Tibial nerve (tissue), 4 donors: ENCODE data around the gene LRRC19.

ENCODE experiments used
- EP300 ChIP-seq, 2 donors: sonication (generic); formaldehyde crosslinking; IDR thresholded peaks; one replicate each; pipeline ENCODE4 v1.6.1; 2017; ENCODE audit warnings: antibody characterized with exemption in 2 of 2, mild to moderate bottlenecking in 1 of 2
- POLR2A ChIP-seq, 2 donors: fragments of 450-650 bp; IDR thresholded peaks; one replicate each; pipeline ENCODE4 v1.6.1; 2017; ENCODE audit warnings: antibody characterized with exemption in 2 of 2, mild to moderate bottlenecking in 2 of 2, moderate library complexity in 2 of 2
- TF ChIP-seq, protein P1 (sequence below), 5 experiments: fragments of 200-600 bp in 3 of 5; fragments of 450-650 bp in 2 of 5; sonication (generic) in 3 of 5; IDR thresholded peaks; one replicate each; pipeline ENCODE4 v1.5.1; 2016 to 2019; ENCODE audit warnings: antibody characterized with exemption in 5 of 5, mild to moderate bottlenecking in 3 of 5, moderate library complexity in 2 of 5

DNA sequence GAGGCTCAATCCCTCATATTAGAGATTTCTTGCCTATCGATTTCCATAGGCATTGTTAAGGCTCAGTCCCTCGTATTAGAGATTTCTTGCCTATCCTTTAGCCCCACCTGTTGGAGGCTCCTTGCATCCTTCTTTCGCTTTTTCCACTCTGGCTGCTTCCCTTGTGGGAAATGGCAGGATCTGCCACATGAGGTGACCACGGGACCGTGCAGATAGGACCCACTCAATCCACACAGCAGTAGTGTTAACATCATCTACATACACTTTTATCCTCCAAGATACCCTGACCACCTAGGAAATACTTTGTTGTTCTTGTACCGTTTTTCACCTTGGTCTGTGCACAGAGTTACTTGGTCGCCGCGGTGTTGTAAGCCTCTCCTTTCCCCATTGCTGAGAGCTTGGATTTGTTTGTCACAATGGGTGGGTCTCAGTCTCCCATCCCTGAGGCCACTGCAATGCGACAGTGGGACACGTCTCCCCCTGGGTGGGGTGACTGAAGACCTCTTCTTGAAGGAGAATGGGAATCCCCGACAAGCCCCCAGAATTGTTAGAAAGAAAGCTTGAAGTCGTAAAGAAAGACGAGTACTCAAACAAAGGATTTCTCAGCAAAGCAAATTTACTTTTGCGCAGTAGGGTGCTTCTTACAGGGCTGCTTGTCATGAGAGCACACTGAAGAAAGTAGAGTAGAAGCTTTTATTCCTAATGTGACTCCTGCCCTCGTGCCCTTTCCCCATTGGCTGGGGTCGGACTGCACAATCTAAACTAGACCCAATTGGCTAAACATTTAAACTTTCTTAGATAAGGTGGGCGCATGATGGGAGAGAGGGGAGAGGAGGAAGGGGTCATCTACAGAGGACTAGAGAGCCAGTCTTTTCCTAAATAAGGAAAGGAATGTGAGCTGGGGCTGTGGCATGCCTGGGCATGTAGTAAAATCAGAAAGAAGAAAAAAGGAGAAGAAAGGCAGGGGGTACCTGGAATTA, 29.5 kb downstream of the LRRC19 start:
- no peak for TF ChIP-seq EP300 (IDR thresholded peaks at IDR 0.05)
- TF ChIP-seq, protein P1, sequence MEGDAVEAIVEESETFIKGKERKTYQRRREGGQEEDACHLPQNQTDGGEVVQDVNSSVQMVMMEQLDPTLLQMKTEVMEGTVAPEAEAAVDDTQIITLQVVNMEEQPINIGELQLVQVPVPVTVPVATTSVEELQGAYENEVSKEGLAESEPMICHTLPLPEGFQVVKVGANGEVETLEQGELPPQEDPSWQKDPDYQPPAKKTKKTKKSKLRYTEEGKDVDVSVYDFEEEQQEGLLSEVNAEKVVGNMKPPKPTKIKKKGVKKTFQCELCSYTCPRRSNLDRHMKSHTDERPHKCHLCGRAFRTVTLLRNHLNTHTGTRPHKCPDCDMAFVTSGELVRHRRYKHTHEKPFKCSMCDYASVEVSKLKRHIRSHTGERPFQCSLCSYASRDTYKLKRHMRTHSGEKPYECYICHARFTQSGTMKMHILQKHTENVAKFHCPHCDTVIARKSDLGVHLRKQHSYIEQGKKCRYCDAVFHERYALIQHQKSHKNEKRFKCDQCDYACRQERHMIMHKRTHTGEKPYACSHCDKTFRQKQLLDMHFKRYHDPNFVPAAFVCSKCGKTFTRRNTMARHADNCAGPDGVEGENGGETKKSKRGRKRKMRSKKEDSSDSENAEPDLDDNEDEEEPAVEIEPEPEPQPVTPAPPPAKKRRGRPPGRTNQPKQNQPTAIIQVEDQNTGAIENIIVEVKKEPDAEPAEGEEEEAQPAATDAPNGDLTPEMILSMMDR (IDR thresholded peaks at IDR 0.05), result peak; percentile 32 to 57 (median 42)
- no peak for TF ChIP-seq POLR2A (IDR thresholded peaks at IDR 0.05)
